ENCODE results near the gene UBE2J2. TPM values are rescaled to one million over a fixed set of nuclear protein-coding genes. Genes with fewer than 3 reads are reported as not detected.

UBE2J2 gene
- total RNA-seq, 1 experiment from 2014 or later: 62.1 TPM

DNA sequence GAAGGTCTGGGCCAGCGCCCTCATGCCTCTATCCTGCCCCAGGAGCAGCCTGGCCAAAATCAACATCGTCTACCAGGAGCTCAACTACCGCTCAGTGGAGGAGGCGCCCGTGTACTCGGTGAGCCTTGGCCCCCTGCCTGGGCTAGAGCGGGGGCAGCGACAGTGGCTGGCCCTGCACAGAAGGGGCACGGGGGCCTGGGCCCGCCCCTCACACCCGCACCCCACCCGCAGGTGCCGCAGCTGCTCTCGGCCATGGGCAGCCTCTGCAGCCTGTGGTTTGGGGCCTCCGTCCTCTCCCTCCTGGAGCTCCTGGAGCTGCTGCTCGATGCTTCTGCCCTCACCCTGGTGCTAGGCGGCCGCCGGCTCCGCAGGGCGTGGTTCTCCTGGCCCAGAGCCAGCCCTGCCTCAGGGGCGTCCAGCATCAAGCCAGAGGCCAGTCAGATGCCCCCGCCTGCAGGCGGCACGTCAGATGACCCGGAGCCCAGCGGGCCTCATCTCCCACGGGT is 17.4 kb upstream of the UBE2J2 start:
- Mint-ChIP-seq H3K4me1 (ENCODE audit: insufficient read depth, unreplicated experiment) (no peaks in the 10 kb centered on the region), H3K4me3 (ENCODE audit: unreplicated experiment) (no peak overlapping the region), H3K27ac (ENCODE audit: low read depth, unreplicated experiment) (no peak overlapping the region), H3K9me3 (ENCODE audit: unreplicated experiment) (no peaks in the 10 kb centered on the region), H3K36me3 (ENCODE audit: insufficient read depth, unreplicated experiment) (peaks cover 17% of the 10 kb centered on the region), H3K27me3 (ENCODE audit: insufficient read depth, unreplicated experiment) (no peaks in the 10 kb centered on the region)
- BruUV-seq (replicated peaks): no TSS peak
- TF ChIP-seq, protein P1, sequence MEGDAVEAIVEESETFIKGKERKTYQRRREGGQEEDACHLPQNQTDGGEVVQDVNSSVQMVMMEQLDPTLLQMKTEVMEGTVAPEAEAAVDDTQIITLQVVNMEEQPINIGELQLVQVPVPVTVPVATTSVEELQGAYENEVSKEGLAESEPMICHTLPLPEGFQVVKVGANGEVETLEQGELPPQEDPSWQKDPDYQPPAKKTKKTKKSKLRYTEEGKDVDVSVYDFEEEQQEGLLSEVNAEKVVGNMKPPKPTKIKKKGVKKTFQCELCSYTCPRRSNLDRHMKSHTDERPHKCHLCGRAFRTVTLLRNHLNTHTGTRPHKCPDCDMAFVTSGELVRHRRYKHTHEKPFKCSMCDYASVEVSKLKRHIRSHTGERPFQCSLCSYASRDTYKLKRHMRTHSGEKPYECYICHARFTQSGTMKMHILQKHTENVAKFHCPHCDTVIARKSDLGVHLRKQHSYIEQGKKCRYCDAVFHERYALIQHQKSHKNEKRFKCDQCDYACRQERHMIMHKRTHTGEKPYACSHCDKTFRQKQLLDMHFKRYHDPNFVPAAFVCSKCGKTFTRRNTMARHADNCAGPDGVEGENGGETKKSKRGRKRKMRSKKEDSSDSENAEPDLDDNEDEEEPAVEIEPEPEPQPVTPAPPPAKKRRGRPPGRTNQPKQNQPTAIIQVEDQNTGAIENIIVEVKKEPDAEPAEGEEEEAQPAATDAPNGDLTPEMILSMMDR (IDR thresholded peaks at IDR 0.05; ENCODE audit: unreplicated experiment): no peak
- intact Hi-C loops (cut with micrococcal nuclease): loop anchor here (2.0 to 10.0 kb wide), 3 partner anchors 59 to 306 kb away; partner anchors contain the start of genes B3GALT6, PERM1 and SDF4
- peak; percentile 34 for DNase-seq (ENCODE audit: unreplicated experiment)
- ChIA-PET CTCF (interaction anchor here (0.6 to 3.2 kb wide), 14 partner anchors 9 to 306 kb away, joined by 3 to 77 read pairs (median 4); partner anchors contain the start of gene SCNN1D), POLR2A (interaction anchor here (0.8 to 2.3 kb wide), 9 partner anchors 7 to 171 kb away, joined by 3 to 13 read pairs (median 6); partner anchors contain the start of gene UBE2J2)

DNA sequence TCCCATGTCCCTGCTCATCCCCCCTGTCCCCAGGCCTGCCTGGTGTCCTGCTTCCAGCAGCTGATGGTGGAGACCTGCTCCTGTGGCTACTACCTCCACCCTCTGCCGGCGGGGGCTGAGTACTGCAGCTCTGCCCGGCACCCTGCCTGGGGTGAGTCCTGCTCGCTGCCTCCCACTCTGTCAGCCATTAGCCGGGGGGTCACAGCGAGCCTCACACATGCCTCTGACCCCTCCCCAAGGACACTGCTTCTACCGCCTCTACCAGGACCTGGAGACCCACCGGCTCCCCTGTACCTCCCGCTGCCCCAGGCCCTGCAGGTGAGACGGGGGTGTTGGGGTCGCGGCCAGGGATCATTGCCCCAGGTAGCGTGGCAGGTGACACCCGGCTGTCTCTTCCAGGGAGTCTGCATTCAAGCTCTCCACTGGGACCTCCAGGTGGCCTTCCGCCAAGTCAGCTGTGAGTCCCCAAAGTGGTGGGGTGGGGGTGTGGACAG is 16.6 kb upstream of the UBE2J2 start:
- ChIA-PET CTCF (interaction anchor here (0.6 to 3.2 kb wide), 9 partner anchors 9 to 288 kb away, joined by 3 to 77 read pairs (median 4); no protein-coding TSS in a partner anchor), POLR2A (interaction anchor here (1.0 to 2.3 kb wide), 4 partner anchors 9 to 170 kb away, joined by 3 to 13 read pairs (median 6); partner anchors contain the start of gene UBE2J2)
- no peak overlapping the region for H3K4me3 Mint-ChIP-seq (ENCODE audit: unreplicated experiment)
- H3K27ac Mint-ChIP-seq (ENCODE audit: low read depth, unreplicated experiment): no peak overlapping the region
- intact Hi-C loops (cut with micrococcal nuclease): loop anchor here (2.0 to 10.0 kb wide), 3 partner anchors 58 to 305 kb away; partner anchors contain the start of genes B3GALT6, PERM1 and SDF4
- DNase-seq (ENCODE audit: unreplicated experiment): peak; percentile 59
- H3K4me1 Mint-ChIP-seq (ENCODE audit: insufficient read depth, unreplicated experiment): no peaks in the 10 kb centered on the region
- BruUV-seq (replicated peaks): no TSS peak
- H3K27me3 Mint-ChIP-seq (ENCODE audit: insufficient read depth, unreplicated experiment): no peaks in the 10 kb centered on the region
- no peaks in the 10 kb centered on the region for H3K9me3 Mint-ChIP-seq (ENCODE audit: unreplicated experiment)
- TF ChIP-seq, protein P1 (IDR thresholded peaks at IDR 0.05; ENCODE audit: unreplicated experiment): peak; percentile 73
- H3K36me3 Mint-ChIP-seq (ENCODE audit: insufficient read depth, unreplicated experiment): peaks cover 17% of the 10 kb centered on the region

DNA sequence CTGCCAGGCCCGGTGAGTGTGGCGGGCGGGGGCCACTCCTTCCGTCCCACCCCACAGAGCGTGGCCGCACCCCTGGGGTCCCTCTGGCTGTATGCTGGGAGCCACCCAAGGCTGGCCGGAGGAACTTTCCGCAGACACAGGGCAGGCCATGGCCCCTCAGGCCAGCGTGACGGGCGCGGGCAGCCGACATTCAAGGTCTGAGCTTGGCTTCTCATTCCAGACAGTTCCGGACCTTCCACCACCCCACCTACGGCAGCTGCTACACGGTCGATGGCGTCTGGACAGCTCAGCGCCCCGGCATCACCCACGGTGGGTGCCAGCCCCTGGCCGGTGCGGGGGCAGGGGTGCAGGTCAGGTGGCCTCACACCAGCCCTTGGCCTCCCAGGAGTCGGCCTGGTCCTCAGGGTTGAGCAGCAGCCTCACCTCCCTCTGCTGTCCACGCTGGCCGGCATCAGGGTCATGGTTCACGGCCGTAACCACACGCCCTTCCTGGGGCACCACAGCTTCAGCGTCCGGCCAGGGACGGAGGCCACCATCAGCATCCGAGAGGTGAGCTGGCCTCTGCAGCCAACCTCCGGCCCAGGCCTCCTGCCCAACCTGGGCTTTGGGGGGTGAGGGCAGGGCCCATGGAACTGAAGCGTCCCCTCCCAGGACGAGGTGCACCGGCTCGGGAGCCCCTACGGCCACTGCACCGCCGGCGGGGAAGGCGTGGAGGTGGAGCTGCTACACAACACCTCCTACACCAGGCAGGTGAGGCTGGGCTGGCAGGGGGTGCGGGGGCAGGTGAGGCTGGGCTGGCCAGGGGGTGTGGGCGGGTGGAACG is 13.8 kb upstream of the UBE2J2 start:
- no peak overlapping the region for H3K27ac Mint-ChIP-seq (ENCODE audit: low read depth, unreplicated experiment)
- no peak for DNase-seq (ENCODE audit: unreplicated experiment)
- intact Hi-C loops (cut with micrococcal nuclease): no loop called here
- H3K36me3 Mint-ChIP-seq (ENCODE audit: insufficient read depth, unreplicated experiment): peaks cover 9% of the 10 kb centered on the region
- BruUV-seq (replicated peaks): no TSS peak
- POLR2A ChIA-PET: interaction anchor here (0.6 kb wide), 1 partner anchor 255 kb away, joined by 3 read pairs; no protein-coding TSS in a partner anchor
- H3K27me3 Mint-ChIP-seq (ENCODE audit: insufficient read depth, unreplicated experiment): no peaks in the 10 kb centered on the region
- H3K4me1 Mint-ChIP-seq (ENCODE audit: insufficient read depth, unreplicated experiment): peaks cover 3% of the 10 kb centered on the region
- H3K9me3 Mint-ChIP-seq (ENCODE audit: unreplicated experiment): no peaks in the 10 kb centered on the region
- CTCF ChIA-PET: no interaction called here
- H3K4me3 Mint-ChIP-seq (ENCODE audit: unreplicated experiment): no peak overlapping the region
- TF ChIP-seq, protein P1 (IDR thresholded peaks at IDR 0.05; ENCODE audit: unreplicated experiment): no peak

All from MCF 10A (cell line).